OCI-LY1 (cell line): Measurements from ENCODE around the gene AQP12A.

Experiments used
- H2AFZ ChIP-seq: fragments of 200-600 bp; sonication (generic), shearing (Covaris generic); 2 replicates; pipeline ENCODE4 v1.6.0; 2014; ENCODE audit warnings: antibody characterized with exemption, mild to moderate bottlenecking, low read length
- H3F3A ChIP-seq: fragments of 200-600 bp; sonication (generic), shearing (Covaris generic); 2 replicates; pipeline ENCODE4 v1.6.0; 2014; ENCODE audit warnings: mild to moderate bottlenecking, antibody characterized with exemption, low read length, moderate library complexity; ENCODE audit not compliant: insufficient read depth
- H3K27ac ChIP-seq: fragments of 200-600 bp; sonication (generic); 2 replicates; pipeline ENCODE4 v1.5.1; 2014; ENCODE audit warnings: low read length, mixed run types, mild to moderate bottlenecking, low read depth; ENCODE audit not compliant: poor library complexity, severe bottlenecking
- H3K27me3 ChIP-seq: fragments of 200-600 bp; sonication (generic); 2 replicates; pipeline ENCODE4 v1.6.0; 2014; ENCODE audit warnings: antibody characterized with exemption, mild to moderate bottlenecking, low read length, moderate library complexity; ENCODE audit not compliant: insufficient read depth
- H3K36me3 ChIP-seq: fragments of 200-600 bp; sonication (generic); 2 replicates; pipeline ENCODE4 v1.6.1; 2014; ENCODE audit warnings: mild to moderate bottlenecking, antibody characterized with exemption, low read length, moderate library complexity, mixed read lengths; ENCODE audit not compliant: insufficient read depth
- H3K4me1 ChIP-seq: fragments of 200-600 bp; sonication (generic); 2 replicates; pipeline ENCODE4 v1.5.1; 2014; ENCODE audit warnings: mild to moderate bottlenecking, low read length, moderate library complexity; ENCODE audit not compliant: insufficient read depth, severe bottlenecking
- H3K4me2 ChIP-seq: fragments of 200-600 bp; sonication (generic), shearing (Covaris generic); 2 replicates; pipeline ENCODE4 v1.6.1; 2014; ENCODE audit warnings: low read length
- H3K4me3 ChIP-seq: fragments of 200-600 bp; sonication (generic); 2 replicates; pipeline ENCODE4 v1.5.1; 2014; ENCODE audit warnings: low read length, low read depth, mild to moderate bottlenecking, mixed read lengths; ENCODE audit not compliant: poor library complexity, severe bottlenecking
- H3K79me2 ChIP-seq: fragments of 200-600 bp; shearing (Covaris generic); 2 replicates; pipeline ENCODE4 v1.6.1; 2016; ENCODE audit warnings: mixed run types, low read length, mixed read lengths; ENCODE audit not compliant: insufficient read depth
- H3K9ac ChIP-seq: fragments of 200-600 bp; sonication (generic), shearing (Covaris generic); 2 replicates; pipeline ENCODE4 v1.6.1; 2014; ENCODE audit warnings: mild to moderate bottlenecking, low read length, mixed read lengths
- H3K9me2 ChIP-seq: fragments of 200-600 bp; sonication (generic), shearing (Covaris generic); 2 replicates; pipeline ENCODE4 v1.6.1; 2014; ENCODE audit warnings: low read depth, mild to moderate bottlenecking, low read length, mixed read lengths
- H3K9me3 ChIP-seq: fragments of 200-600 bp; shearing (Covaris generic); 2 replicates; pipeline ENCODE4 v1.6.1; 2014; ENCODE audit warnings: low read length, mixed read lengths
- H4K20me1 ChIP-seq: fragments of 200-600 bp; sonication (generic), shearing (Covaris generic); 2 replicates; pipeline ENCODE4 v1.6.0; 2016; ENCODE audit warnings: mild to moderate bottlenecking, low read length; ENCODE audit not compliant: insufficient read depth
- EZH2 ChIP-seq: fragments of 200-600 bp; sonication (generic), shearing (Covaris generic); IDR thresholded peaks from 2 replicates; pipeline ENCODE4 v1.8.0; 2017; ENCODE audit warnings: borderline replicate concordance, mixed run types, mild to moderate bottlenecking, antibody characterized with exemption, low read length, moderate library complexity, mixed read lengths
- TF ChIP-seq, protein P1 (sequence below): fragments of 200-600 bp; sonication (generic), shearing (Covaris generic); IDR thresholded peaks from 2 replicates; pipeline ENCODE4 v1.5.1; 2017; ENCODE audit warnings: mild to moderate bottlenecking, antibody characterized with exemption, low read length, moderate library complexity, mixed read lengths

Gene AQP12A

DNA sequence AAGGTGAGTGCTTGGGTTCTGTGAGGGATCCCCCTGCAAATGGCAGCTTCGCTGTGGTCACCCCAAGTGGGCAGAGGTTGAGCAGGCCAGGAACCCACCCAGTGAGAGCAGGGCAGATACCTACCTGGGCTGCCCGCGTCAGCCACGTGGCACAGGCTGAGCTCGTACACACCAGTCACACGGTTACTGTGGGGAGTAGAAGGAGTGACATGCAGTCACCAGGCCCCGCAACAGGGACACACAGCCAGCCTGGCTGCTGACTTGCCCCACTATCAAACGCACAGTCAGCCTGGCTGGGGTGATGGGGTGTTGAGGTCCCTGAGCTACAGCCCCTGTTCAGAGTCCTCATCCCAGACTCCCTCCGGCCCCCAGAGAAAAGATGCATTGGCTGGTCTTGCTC lies 32.2 kb downstream of the AQP12A start:
- H2AFZ ChIP-seq, result no peak overlapping the region
- no peak for TF ChIP-seq EZH2
- TF ChIP-seq, protein P1, sequence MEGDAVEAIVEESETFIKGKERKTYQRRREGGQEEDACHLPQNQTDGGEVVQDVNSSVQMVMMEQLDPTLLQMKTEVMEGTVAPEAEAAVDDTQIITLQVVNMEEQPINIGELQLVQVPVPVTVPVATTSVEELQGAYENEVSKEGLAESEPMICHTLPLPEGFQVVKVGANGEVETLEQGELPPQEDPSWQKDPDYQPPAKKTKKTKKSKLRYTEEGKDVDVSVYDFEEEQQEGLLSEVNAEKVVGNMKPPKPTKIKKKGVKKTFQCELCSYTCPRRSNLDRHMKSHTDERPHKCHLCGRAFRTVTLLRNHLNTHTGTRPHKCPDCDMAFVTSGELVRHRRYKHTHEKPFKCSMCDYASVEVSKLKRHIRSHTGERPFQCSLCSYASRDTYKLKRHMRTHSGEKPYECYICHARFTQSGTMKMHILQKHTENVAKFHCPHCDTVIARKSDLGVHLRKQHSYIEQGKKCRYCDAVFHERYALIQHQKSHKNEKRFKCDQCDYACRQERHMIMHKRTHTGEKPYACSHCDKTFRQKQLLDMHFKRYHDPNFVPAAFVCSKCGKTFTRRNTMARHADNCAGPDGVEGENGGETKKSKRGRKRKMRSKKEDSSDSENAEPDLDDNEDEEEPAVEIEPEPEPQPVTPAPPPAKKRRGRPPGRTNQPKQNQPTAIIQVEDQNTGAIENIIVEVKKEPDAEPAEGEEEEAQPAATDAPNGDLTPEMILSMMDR, result no peak
- H3K27ac ChIP-seq, result no peak overlapping the region
- no peaks in the 10 kb centered on the region for H3K9me3 ChIP-seq
- no peaks in the 10 kb centered on the region for H3K27me3 ChIP-seq
- no peaks in the 10 kb centered on the region for H3K36me3 ChIP-seq
- H3K9me2 ChIP-seq, result no peaks in the 10 kb centered on the region
- H3F3A ChIP-seq, result no peaks in the 10 kb centered on the region
- no peak overlapping the region for H3K4me3 ChIP-seq
- no peak overlapping the region for H3K4me2 ChIP-seq
- H4K20me1 ChIP-seq, result no peaks in the 10 kb centered on the region
- no peaks in the 10 kb centered on the region for H3K4me1 ChIP-seq
- H3K79me2 ChIP-seq, result no peaks in the 10 kb centered on the region
- no peak overlapping the region for H3K9ac ChIP-seq

DNA sequence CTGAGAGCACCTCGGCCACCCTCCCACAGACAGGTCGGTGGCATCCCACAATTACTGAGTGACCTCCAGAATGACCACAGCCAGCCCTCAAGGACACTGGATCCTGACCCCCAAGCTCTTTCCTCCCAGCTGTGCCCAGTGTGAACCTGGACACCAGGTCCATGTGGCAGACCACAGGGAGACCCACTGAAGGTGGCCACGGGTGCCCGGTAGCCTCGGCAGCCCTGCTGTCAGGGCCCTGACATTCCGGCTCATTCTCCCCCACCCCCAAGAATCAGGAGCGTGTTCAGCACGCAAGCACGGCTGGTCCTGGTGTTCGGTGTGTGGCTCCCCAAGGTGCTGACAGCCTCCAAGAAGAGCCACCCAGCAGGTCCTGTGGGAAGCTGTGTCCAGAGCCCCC lies 32.8 kb downstream of the AQP12A start:
- no peaks in the 10 kb centered on the region for H3F3A ChIP-seq
- H4K20me1 ChIP-seq, result no peaks in the 10 kb centered on the region
- H3K27me3 ChIP-seq, result no peaks in the 10 kb centered on the region
- no peaks in the 10 kb centered on the region for H3K9me2 ChIP-seq
- H3K27ac ChIP-seq, result no peak overlapping the region
- TF ChIP-seq, protein P1, result no peak
- no peak for TF ChIP-seq EZH2
- H3K9me3 ChIP-seq, result no peaks in the 10 kb centered on the region
- H2AFZ ChIP-seq, result no peak overlapping the region
- H3K9ac ChIP-seq, result no peak overlapping the region
- no peaks in the 10 kb centered on the region for H3K36me3 ChIP-seq
- no peaks in the 10 kb centered on the region for H3K79me2 ChIP-seq
- H3K4me1 ChIP-seq, result no peaks in the 10 kb centered on the region
- no peak overlapping the region for H3K4me3 ChIP-seq
- no peak overlapping the region for H3K4me2 ChIP-seq

GRCh38 chr2:240725266-240725665 lies 33.6 kb downstream of the AQP12A start:
- Histone ChIP-seq H3K79me2 (no peaks in the 10 kb centered on the region), H3K9me3 (no peaks in the 10 kb centered on the region), H3K36me3 (no peaks in the 10 kb centered on the region), H3K4me3 (no peak overlapping the region), H2AFZ (no peak overlapping the region), H3K27me3 (no peaks in the 10 kb centered on the region), H3K9me2 (no peaks in the 10 kb centered on the region), H3F3A (no peaks in the 10 kb centered on the region), H3K4me2 (no peak overlapping the region), H4K20me1 (no peaks in the 10 kb centered on the region), H3K4me1 (no peaks in the 10 kb centered on the region), H3K27ac (no peak overlapping the region), H3K9ac (no peak overlapping the region)
- TF ChIP-seq, protein P1, result no peak
- no peak for TF ChIP-seq EZH2
